MM.1S (cell line): ENCODE results near the gene MTSS2.

Experiments used
- DNase-seq: peaks from one replicate; pipeline ENCODE4 v3.0.0-alpha.2; 2015
- H2AFZ ChIP-seq: fragments of 300-600 bp; sonication (generic); 2 replicates; pipeline ENCODE4 v1.6.0; 2016; ENCODE audit warnings: antibody characterized with exemption, low read length
- H3F3A ChIP-seq: fragments of 300-600 bp; sonication (generic); 2 replicates; pipeline ENCODE4 v1.6.1; 2016; ENCODE audit warnings: mild to moderate bottlenecking, antibody characterized with exemption, low read length, moderate library complexity, mixed read lengths; ENCODE audit not compliant: insufficient read depth
- H3K27ac ChIP-seq: fragments of 300-600 bp; sonication (generic); 2 replicates; pipeline ENCODE4 v1.5.1; 2016; ENCODE audit warnings: mild to moderate bottlenecking, low read length
- H3K27me3 ChIP-seq: fragments of 300-600 bp; sonication (generic); replicated peaks from 2 replicates; pipeline ENCODE4 v1.6.0; 2016; ENCODE audit warnings: low read length; ENCODE audit not compliant: insufficient read depth
- H3K36me3 ChIP-seq: fragments of 300-600 bp; sonication (generic); replicated peaks from 2 replicates; pipeline ENCODE4 v1.6.1; 2016; ENCODE audit warnings: mild to moderate bottlenecking, low read length, mixed read lengths; ENCODE audit not compliant: insufficient read depth
- H3K4me1 ChIP-seq: fragments of 300-600 bp; sonication (generic); 2 replicates; pipeline ENCODE4 v1.6.1; 2016; ENCODE audit warnings: low read length, mixed read lengths
- H3K4me2 ChIP-seq: fragments of 300-600 bp; sonication (generic); 2 replicates; pipeline ENCODE4 v1.6.0; 2016; ENCODE audit warnings: low read depth, low read length
- H3K4me3 ChIP-seq: fragments of 300-600 bp; sonication (generic); 2 replicates; pipeline ENCODE4 v1.5.1; 2016; ENCODE audit warnings: low read length, mixed read lengths
- H3K79me2 ChIP-seq: fragments of 300-600 bp; sonication (generic); 2 replicates; pipeline ENCODE4 v1.6.1; 2016; ENCODE audit warnings: mixed run types, low read length, mixed read lengths
- H3K9ac ChIP-seq: fragments of 300-600 bp; sonication (generic); 2 replicates; pipeline ENCODE4 v1.6.1; 2016; ENCODE audit warnings: low read length, mixed read lengths
- H3K9me2 ChIP-seq: fragments of 300-600 bp; sonication (generic); replicated peaks from 2 replicates; pipeline ENCODE4 v1.6.1; 2016; ENCODE audit warnings: mild to moderate bottlenecking, low read length, mixed read lengths; ENCODE audit not compliant: insufficient read depth
- H3K9me3 ChIP-seq: fragments of 300-600 bp; sonication (generic); replicated peaks from 2 replicates; pipeline ENCODE4 v1.6.1; 2016; ENCODE audit warnings: mild to moderate bottlenecking, low read length, mixed read lengths; ENCODE audit not compliant: insufficient read depth
- H4K20me1 ChIP-seq: fragments of 300-600 bp; sonication (generic); 2 replicates; pipeline ENCODE4 v1.6.1; 2016; ENCODE audit warnings: mild to moderate bottlenecking, low read length, moderate library complexity, mixed read lengths; ENCODE audit not compliant: insufficient read depth
- EZH2 ChIP-seq: fragments of 300-600 bp; sonication (generic); optimal IDR thresholded peaks from 2 replicates; pipeline ENCODE3; 2017; ENCODE audit warnings: low read depth, mild to moderate bottlenecking, antibody characterized with exemption, low read length, mixed read lengths
- EZH2phosphoT487 ChIP-seq: fragments of 300-600 bp; sonication (generic); IDR thresholded peaks from 2 replicates; pipeline ENCODE4 v1.6.1; 2018; ENCODE audit warnings: antibody characterized with exemption, low read length
- TF ChIP-seq, protein P1 (sequence below): fragments of 300-600 bp; sonication (generic); IDR thresholded peaks from 2 replicates; pipeline ENCODE4 v1.5.1; 2016; ENCODE audit warnings: antibody characterized with exemption, low read length, mixed read lengths

MTSS2 gene

DNA sequence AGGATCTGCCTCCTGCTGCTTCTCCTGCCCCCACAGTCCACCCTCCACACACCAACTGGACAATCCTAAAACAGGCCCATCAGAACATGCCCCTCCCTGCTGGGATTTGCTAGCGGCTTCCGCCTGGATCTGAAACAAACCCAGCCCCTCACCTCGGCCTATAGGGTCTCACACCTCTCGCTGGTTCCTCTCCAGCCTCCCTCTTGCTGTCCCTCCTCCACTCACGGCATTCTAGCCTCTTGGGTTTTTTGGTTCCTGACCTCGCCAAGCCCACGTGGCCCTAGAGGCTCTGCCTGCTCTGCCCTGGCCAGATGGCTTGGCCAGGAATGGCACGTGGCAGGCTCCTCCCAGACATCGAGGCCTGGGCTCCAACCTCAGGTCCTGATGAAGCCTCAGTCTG is 15.7 kb upstream of the MTSS2 start:
- no peak overlapping the region for H3K9ac ChIP-seq
- no peaks in the 10 kb centered on the region for H3K36me3 ChIP-seq

GRCh38 chr16:70701036-70701435 is 15.2 kb upstream of the MTSS2 start:
- H3K27ac ChIP-seq, result no peak overlapping the region
- H3K9me3 ChIP-seq, result no peaks in the 10 kb centered on the region
- no peak overlapping the region for H3K4me2 ChIP-seq
- no peaks in the 10 kb centered on the region for H3K9me2 ChIP-seq
- no peaks in the 10 kb centered on the region for H3K36me3 ChIP-seq
- H3F3A ChIP-seq, result no peaks in the 10 kb centered on the region
- no peak overlapping the region for H3K9ac ChIP-seq
- H3K4me3 ChIP-seq, result no peak overlapping the region
- TF ChIP-seq EZH2phosphoT487, result no peak
- TF ChIP-seq, protein P1, sequence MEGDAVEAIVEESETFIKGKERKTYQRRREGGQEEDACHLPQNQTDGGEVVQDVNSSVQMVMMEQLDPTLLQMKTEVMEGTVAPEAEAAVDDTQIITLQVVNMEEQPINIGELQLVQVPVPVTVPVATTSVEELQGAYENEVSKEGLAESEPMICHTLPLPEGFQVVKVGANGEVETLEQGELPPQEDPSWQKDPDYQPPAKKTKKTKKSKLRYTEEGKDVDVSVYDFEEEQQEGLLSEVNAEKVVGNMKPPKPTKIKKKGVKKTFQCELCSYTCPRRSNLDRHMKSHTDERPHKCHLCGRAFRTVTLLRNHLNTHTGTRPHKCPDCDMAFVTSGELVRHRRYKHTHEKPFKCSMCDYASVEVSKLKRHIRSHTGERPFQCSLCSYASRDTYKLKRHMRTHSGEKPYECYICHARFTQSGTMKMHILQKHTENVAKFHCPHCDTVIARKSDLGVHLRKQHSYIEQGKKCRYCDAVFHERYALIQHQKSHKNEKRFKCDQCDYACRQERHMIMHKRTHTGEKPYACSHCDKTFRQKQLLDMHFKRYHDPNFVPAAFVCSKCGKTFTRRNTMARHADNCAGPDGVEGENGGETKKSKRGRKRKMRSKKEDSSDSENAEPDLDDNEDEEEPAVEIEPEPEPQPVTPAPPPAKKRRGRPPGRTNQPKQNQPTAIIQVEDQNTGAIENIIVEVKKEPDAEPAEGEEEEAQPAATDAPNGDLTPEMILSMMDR, result no peak
- TF ChIP-seq EZH2, result no peak
- H4K20me1 ChIP-seq, result no peaks in the 10 kb centered on the region
- no peaks in the 10 kb centered on the region for H3K27me3 ChIP-seq
- DNase-seq, result no peak
- H3K4me1 ChIP-seq, result no peaks in the 10 kb centered on the region
- H3K79me2 ChIP-seq, result no peaks in the 10 kb centered on the region
- H2AFZ ChIP-seq, result no peak overlapping the region

More for the DNA sequence above, 15.7 kb upstream of the MTSS2 start:
- Histone ChIP-seq H3K4me3 (no peak overlapping the region), H3K9me2 (no peaks in the 10 kb centered on the region), H3K27me3 (no peaks in the 10 kb centered on the region), H3K4me2 (no peak overlapping the region), H3K79me2 (no peaks in the 10 kb centered on the region), H2AFZ (no peak overlapping the region), H3K4me1 (no peaks in the 10 kb centered on the region), H4K20me1 (no peaks in the 10 kb centered on the region), H3K27ac (no peak overlapping the region), H3K9me3 (no peaks in the 10 kb centered on the region), H3F3A (no peaks in the 10 kb centered on the region)
- TF ChIP-seq EZH2 (no peak), EZH2phosphoT487 (no peak)
- TF ChIP-seq, protein P1, result no peak
- DNase-seq, result no peak

DNA sequence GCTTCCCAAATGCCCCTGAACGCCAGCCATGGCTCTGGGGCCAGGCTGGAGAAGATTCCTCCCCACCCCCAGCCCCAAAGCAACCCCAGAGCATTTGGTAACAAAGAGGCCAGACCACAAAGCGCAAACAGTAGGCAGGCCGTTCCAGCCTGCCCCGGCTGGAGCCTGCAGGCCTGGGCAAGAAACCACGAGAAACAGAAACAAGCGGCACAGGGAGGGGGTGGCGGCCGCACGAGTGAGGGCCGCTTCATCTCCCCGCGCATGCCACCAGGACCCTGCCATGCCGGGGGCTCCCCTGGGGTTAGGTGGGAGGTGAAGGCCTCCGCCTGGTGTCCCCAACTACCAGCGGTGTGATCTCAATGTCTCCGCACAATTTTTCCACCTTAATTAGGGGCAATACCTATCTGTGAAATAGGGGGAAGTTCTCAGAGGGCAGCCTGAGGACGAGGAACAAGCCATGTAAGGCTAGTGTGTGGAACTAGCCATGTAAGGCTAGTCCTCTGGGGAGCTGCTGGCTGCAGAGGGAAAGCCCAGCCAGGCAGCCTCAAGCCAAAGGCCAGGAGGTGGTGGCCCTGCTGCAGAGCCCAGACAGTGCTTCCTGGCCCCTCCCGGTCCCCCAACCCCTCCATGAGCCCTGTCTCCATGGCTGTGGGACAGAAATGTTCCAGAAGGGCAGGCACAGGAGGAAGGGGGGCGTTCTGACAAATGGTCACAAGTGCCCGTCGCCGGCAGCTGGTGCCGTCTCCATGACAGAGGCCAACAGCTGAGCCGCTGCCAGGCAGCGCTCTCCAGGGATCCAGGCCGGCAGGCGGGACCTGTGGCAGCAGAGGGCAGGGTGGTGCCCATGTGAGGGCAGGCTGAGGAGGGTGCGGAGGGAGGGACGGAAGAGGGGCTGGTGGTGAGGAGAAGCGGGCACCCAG is 14.5 kb upstream of the MTSS2 start:
- Histone ChIP-seq H3K4me2 (no peak overlapping the region), H3K9me2 (no peaks in the 10 kb centered on the region), H3K9ac (no peak overlapping the region), H3K27me3 (no peaks in the 10 kb centered on the region), H3K36me3 (no peaks in the 10 kb centered on the region), H3F3A (no peaks in the 10 kb centered on the region), H3K4me3 (no peak overlapping the region), H3K79me2 (no peaks in the 10 kb centered on the region), H4K20me1 (no peaks in the 10 kb centered on the region), H3K27ac (no peak overlapping the region), H2AFZ (no peak overlapping the region), H3K9me3 (no peaks in the 10 kb centered on the region), H3K4me1 (no peaks in the 10 kb centered on the region)
- TF ChIP-seq EZH2phosphoT487 (no peak), EZH2 (no peak)
- TF ChIP-seq, protein P1, result no peak
- DNase-seq, result no peak
